Measurements from ENCODE around the gene URM1.

GRCh38 chr9:128439273-128439672, 68.1 kb downstream of the URM1 start:
- no peak for TF ChIP-seq EP300 (IDR thresholded peaks at IDR 0.05; ENCODE audit: borderline replicate concordance)
- no peak for TF ChIP-seq CREB1 (IDR thresholded peaks at IDR 0.05; ENCODE audit: low read depth)
- TF ChIP-seq MAX (IDR thresholded peaks at IDR 0.05): no peak
- no peak for TF ChIP-seq EGR1 (IDR thresholded peaks at IDR 0.05)
- no peak for TF ChIP-seq TAF1 (IDR thresholded peaks at IDR 0.05; ENCODE audit: low read depth)
- no peak for TF ChIP-seq YY1 (IDR thresholded peaks at IDR 0.05; ENCODE audit: low read depth)
- TF ChIP-seq CEBPB (IDR thresholded peaks at IDR 0.05): no peak
- no peak for TF ChIP-seq RAD21 (IDR thresholded peaks at IDR 0.05; ENCODE audit: low read depth)
